ACHN (cell line): Measurements from ENCODE around the gene SRF.

Experiments
- DNase-seq: peaks from one replicate; pipeline ENCODE4 v3.0.0-alpha.2; 2015
- in situ Hi-C: cut with HindIII; loops from 2 replicates; pipeline ENCODE4 v1.10.0; 2017; ENCODE audit warnings: low sequenced_read_pairs, low pct_ligation_motif_present, low pct_unique_long_range_greater_than_20kb

The SRF gene

DNA sequence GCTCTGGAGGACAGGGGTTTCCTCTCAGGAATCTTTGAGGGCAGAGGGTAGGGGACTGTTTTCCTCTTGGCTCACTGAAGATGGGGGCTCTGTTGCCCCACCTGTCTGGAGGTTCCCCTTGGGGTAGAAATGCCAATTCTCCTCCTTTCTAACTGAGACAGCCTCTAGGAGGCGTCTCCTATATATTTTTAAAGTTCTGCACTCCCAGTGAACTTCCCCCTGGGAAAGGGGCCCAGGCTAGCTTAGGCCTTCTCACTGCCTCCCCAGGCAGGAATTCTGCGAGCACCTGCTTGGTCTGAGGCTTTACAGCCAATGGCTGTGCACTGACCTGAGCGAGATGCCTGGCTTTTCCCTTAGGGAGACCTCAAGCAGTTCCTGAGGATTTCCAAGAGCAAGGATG is 24.8 kb upstream of the SRF start:
- in situ Hi-C loops: no loop called here
- DNase-seq: no peak

GRCh38 chr6:43146709-43147688 is 24.1 kb upstream of the SRF start:
- in situ Hi-C loops: no loop called here
- no peak for DNase-seq

DNA sequence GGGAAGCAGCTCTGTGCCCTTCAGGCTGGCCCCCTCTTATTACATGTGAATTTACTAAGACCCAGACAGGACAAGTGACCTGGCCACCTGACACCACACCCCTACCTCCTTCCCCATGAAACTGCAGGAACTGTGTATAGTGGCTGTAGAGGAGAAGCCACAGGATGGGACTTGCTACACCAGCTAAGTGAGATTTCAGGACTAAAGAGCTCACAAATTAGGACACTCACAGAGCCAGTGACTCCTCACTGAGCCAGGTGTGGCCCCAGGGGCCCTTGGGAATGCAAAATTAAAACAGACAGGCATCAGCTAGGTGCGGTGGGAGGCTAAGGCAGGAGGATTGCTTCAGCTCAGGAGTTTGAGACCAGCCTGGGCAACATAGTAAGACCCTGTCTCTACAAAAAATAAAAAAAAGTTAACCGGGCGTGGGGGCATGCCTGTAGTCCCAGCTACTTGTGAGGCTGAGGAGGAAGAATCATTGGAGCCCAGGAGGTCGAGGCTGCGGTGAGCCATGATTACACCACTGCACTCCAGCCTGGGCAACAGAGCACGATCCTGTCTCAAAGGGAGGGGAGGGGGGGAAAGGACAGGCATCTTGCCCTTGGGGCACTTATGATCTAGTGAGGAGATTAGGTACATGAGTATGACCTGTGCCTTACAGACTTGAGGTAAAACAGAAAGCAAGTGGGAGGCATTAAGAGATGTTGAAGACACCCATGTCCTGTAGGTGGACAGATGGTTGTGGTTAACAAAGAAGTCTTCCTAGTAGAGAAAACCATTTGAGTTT is 23.2 kb upstream of the SRF start:
- no peak for DNase-seq
- in situ Hi-C loops: no loop called here

- DNase-seq: no peak
- in situ Hi-C loops: no loop called here
These were observed 21.8 kb upstream of the SRF start for GRCh38 chr6:43149265-43149664.

GRCh38 chr6:43150051-43150751 is 20.9 kb upstream of the SRF start:
- in situ Hi-C loops: no loop called here
- no peak for DNase-seq

DNA sequence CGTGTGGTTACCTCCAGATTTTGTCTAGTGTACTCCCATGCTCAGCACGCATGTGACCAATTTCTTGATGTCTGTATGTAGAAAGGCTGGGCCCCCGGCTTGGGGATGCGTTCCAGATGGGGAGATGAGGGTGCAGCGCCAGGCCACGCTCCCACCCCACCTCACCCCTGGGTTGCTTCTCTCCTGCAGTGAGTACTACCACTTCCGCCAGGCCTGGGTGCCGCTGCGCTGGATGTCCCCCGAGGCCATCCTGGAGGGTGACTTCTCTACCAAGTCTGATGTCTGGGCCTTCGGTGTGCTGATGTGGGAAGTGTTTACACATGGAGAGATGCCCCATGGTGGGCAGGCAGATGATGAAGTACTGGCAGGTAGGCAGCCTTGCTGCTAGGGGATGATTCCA is 11.5 kb upstream of the SRF start:
- no peak for DNase-seq
- in situ Hi-C loops: no loop called here

DNA sequence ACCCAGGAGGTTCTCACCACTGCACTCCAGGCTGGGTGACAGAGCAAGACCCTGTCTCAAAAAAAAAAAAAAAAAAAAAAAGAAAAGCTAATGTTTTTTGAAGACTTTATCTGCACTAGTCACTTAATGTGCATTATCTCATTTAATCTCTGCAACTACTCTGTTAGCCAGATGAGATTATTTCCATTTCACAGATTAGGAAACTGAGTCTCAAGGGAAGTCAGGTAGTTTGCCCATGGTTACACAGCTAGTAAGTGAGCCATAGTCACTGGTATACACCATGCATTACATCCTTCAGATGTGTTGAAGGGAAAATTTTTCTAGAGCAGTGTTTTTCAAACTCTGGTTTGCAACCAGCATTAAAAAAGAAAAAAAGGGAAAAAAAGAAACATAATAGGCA is 7.2 kb upstream of the SRF start:
- in situ Hi-C loops: no loop called here

DNA sequence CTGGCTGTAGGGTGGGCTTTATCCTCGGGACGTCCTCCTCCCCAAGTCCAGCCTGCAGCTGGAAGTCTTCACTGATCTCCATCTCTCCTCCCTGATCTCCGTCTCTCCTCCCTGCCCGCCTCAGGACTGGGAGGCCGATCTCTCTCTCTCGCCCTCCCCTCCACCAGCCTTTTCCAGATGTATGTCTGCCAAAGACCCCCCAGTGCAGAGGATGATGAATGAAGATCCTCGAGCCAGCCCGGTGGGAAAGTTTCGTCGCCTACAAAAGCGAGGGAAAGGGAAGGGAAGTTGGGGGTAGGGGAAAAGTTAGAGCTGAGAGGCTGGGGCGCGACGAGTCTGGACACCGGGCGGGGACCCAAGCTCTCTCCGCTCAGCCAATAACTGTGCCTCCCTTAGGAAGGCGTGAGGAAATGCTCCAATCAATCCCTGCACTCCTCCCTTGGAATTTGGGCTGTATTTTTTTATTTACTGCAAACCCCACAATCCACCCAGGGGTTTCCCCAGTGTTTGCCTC is 595 bp upstream of the SRF start:
- in situ Hi-C loops: no loop called here
- no peak for DNase-seq

More for the DNA sequence above, 7.2 kb upstream of the SRF start:
- no peak for DNase-seq

DNA sequence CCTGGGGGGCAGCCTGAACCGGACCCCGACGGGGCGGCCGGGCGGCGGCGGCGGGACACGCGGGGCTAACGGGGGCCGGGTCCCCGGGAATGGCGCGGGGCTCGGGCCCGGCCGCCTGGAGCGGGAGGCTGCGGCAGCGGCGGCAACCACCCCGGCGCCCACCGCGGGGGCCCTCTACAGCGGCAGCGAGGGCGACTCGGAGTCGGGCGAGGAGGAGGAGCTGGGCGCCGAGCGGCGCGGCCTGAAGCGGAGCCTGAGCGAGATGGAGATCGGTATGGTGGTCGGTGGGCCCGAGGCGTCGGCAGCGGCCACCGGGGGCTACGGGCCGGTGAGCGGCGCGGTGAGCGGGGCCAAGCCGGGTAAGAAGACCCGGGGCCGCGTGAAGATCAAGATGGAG is 636 bp downstream of the SRF start:
- DNase-seq: no peak
- in situ Hi-C loops: no loop called here

DNA sequence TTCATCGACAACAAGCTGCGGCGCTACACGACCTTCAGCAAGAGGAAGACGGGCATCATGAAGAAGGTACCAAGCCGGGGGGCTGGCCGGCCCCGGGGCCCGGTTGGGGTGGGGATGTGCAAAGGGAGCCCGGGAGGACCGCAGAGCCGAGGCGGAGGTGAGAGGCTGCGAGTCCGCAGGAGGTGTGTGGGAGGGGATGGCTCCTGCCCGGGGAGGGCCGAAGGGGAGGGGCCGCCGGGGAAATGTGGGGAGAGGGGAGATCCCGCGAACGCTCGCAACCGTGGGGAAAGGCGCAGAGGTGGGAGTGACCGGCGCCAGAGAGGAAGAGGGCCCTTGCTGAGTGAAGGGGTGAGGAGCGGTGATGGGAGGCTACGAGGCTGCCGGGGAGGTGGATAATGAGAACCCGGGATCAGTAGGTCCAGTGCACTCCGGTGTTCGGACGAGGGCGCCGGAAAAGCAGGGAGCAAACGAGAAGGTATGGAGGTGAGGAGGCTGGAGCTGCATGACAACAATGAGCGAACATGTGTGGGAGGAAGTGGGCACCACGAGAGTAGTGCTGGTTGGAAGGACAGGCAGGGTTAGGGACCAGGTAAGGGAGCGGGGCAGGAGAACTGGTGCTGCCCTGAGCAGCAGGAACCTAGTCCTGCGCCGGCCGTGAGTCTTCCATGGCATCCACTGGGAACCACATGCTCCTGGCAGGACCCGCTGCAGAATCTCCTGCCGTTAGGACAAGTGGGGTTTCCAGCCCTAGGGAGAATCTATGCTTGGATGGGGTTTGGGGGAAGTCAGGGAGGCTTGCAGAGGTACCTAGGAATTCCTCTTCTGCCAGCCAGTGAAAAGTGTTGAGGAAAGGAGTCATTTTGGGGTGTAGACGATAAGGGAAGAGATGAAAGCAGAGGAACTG is 1.3 kb downstream of the SRF start:
- in situ Hi-C loops: no loop called here
- DNase-seq: peak; percentile 27

- in situ Hi-C loops: no loop called here
These were observed 2.7 kb downstream of the SRF start for GRCh38 chr6:43173591-43174262.

GRCh38 chr6:43174263-43175112 is 3.4 kb downstream of the SRF start:
- in situ Hi-C loops: no loop called here

More at GRCh38 chr6:43173591-43174262, 2.7 kb downstream of the SRF start:
- DNase-seq: no peak

DNA sequence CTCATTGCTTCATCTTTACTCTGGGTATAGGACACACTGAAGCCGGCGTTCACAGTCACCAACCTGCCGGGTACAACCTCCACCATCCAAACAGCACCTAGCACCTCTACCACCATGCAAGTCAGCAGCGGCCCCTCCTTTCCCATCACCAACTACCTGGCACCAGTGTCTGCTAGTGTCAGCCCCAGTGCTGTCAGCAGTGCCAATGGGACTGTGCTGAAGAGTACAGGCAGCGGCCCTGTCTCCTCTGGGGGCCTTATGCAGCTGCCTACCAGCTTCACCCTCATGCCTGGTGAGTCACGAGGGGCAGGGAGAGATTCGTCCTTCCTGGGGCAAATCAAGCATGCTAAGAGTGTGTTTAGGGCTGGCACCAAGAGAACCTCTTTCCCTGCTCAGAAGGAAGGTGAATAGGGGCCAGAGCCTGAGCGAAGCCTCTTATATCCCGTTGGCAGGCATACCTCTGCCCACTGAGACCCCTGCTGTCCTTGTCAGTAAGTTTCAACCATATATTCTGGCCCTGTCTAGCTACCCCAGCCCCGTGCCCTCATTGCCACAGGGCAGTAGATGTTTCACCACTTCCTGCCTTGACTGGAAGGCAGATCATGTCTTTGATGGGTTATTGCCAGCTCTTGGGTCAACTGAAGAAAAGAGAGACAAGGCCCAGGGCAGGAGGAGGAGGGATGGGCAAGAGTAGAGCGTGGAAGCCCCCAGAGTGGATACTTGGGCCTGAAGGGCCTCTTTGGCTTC is 4.8 kb downstream of the SRF start:
- in situ Hi-C loops: no loop called here
- no peak for DNase-seq

More at GRCh38 chr6:43174263-43175112, 3.4 kb downstream of the SRF start:
- DNase-seq: peak; percentile 98

DNA sequence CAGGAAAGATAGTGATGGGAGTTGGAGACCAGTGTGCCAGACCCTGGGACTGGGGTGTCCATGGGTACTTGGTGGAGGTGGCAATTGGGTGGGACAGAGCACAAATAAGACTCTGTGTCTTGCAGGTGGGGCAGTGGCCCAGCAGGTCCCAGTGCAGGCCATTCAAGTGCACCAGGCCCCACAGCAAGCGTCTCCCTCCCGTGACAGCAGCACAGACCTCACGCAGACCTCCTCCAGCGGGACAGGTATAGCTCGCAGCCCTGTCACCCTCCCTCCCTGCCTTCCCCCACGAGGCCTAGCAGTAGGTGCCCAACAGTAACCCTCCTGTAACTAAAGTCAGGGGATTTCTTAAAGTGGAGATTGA is 5.3 kb downstream of the SRF start:
- no peak for DNase-seq
- in situ Hi-C loops: no loop called here

GRCh38 chr6:43178150-43178549 is 7.1 kb downstream of the SRF start:
- DNase-seq: no peak
- in situ Hi-C loops: no loop called here
